Esophagus squamous epithelium (tissue), 4 donors: Measurements from ENCODE around the gene USP46.

Experiments
- POLR2A ChIP-seq, 4 donors: fragments of 450-650 bp; IDR thresholded peaks; one replicate each; pipeline ENCODE4 v1.6.1; 2017; ENCODE audit warnings: antibody characterized with exemption in 4 of 4, mild to moderate bottlenecking in 4 of 4, moderate library complexity in 3 of 4
- TF ChIP-seq, protein P1 (sequence below), 6 experiments: fragments of 450-650 bp in 4 of 6; fragments of 200-600 bp in 2 of 6; sonication (generic) in 2 of 6; IDR thresholded peaks; one replicate each; pipeline ENCODE4 v1.5.1; 2016 to 2019; ENCODE audit warnings: antibody characterized with exemption in 6 of 6, mild to moderate bottlenecking in 4 of 6, moderate library complexity in 4 of 6

DNA sequence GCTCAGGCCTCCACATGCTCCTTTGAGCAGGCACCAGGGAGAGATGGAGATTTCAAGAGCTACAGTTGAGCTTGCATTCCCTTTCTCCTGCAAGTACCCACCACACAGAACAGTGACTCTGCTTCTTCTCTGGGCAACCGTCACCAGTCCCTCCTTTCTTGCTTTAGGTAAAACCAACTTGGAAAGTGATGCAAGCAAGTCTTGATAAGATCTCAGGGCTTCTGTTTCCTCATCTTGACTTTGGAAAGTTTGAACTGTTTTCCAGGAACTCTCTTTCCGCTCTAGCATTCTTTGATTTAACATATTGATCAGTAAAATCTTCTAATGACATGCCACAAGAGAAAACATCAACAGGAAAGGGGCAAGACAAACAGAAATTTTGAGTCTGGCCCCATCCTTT lies 73.7 kb downstream of the USP46 start:
- TF ChIP-seq, protein P1, sequence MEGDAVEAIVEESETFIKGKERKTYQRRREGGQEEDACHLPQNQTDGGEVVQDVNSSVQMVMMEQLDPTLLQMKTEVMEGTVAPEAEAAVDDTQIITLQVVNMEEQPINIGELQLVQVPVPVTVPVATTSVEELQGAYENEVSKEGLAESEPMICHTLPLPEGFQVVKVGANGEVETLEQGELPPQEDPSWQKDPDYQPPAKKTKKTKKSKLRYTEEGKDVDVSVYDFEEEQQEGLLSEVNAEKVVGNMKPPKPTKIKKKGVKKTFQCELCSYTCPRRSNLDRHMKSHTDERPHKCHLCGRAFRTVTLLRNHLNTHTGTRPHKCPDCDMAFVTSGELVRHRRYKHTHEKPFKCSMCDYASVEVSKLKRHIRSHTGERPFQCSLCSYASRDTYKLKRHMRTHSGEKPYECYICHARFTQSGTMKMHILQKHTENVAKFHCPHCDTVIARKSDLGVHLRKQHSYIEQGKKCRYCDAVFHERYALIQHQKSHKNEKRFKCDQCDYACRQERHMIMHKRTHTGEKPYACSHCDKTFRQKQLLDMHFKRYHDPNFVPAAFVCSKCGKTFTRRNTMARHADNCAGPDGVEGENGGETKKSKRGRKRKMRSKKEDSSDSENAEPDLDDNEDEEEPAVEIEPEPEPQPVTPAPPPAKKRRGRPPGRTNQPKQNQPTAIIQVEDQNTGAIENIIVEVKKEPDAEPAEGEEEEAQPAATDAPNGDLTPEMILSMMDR (IDR thresholded peaks at IDR 0.05) = no peak
- TF ChIP-seq POLR2A (IDR thresholded peaks at IDR 0.05) = no peak
